PFSK-1 (cell line): ENCODE data around the gene TET2.

Experiments used
- FOXP2 ChIP-seq: optimal IDR thresholded peaks from 2 replicates; pipeline ENCODE3; 2011; ENCODE audit warnings: borderline replicate concordance, control low read depth, inconsistent platforms; ENCODE audit not compliant: insufficient read depth; ENCODE audit errors: extremely low read length, extremely low read depth
- POLR2AphosphoS5 ChIP-seq: IDR thresholded peaks from 2 replicates; pipeline ENCODE4 v1.6.1; 2012; ENCODE audit warnings: low read depth, mild to moderate bottlenecking, control low read depth, low read length, moderate library complexity
- REST ChIP-seq, 2 experiments: IDR thresholded peaks; 2 replicates each; pipeline versions ENCODE4 v1.6.1 to v1.8.0; 2011 to 2012; ENCODE audit warnings: low read depth in 2 of 2, low read length in 2 of 2, control low read depth in 1 of 2, inconsistent platforms in 1 of 2, mild to moderate bottlenecking in 1 of 2, moderate library complexity in 1 of 2; ENCODE audit not compliant: insufficient read depth in 1 of 2
- SIN3A ChIP-seq: IDR thresholded peaks from 2 replicates; pipeline ENCODE4 v1.6.1; 2012; ENCODE audit warnings: mild to moderate bottlenecking, low read length, moderate library complexity, borderline replicate concordance; ENCODE audit not compliant: insufficient read depth
- TAF1 ChIP-seq: IDR thresholded peaks from 2 replicates; pipeline ENCODE4 v1.6.1; 2012; ENCODE audit warnings: low read length, control low read depth, borderline replicate concordance; ENCODE audit not compliant: insufficient read depth

Gene TET2

GRCh38 chr4:105305019-105305836 lies 158.6 kb downstream of the TET2 start:
- TF ChIP-seq TAF1, result no peak
- TF ChIP-seq REST (IDR thresholded peaks at IDR 0.05; ENCODE audit: insufficient read depth in 1 of 2, low read depth in 2 of 2, low read length in 2 of 2), result no peak
- TF ChIP-seq POLR2AphosphoS5, result no peak
- no peak for TF ChIP-seq SIN3A
- no peak for TF ChIP-seq FOXP2

- TF ChIP-seq FOXP2 (no peak), TAF1 (no peak), REST (IDR thresholded peaks at IDR 0.05; ENCODE audit: insufficient read depth in 1 of 2, low read depth in 2 of 2, low read length in 2 of 2) (no peak), SIN3A (no peak), POLR2AphosphoS5 (no peak)
Observed at GRCh38 chr4:105306158-105306781, 159.6 kb downstream of the TET2 start.

- TF ChIP-seq POLR2AphosphoS5 (no peak), SIN3A (no peak), TAF1 (no peak), REST (IDR thresholded peaks at IDR 0.05; ENCODE audit: insufficient read depth in 1 of 2, low read depth in 2 of 2, low read length in 2 of 2) (no peak)
Observed at GRCh38 chr4:105306820-105307219, 160.1 kb downstream of the TET2 start.

- no peak for TF ChIP-seq TAF1
- TF ChIP-seq FOXP2, result no peak
- no peak for TF ChIP-seq POLR2AphosphoS5
- TF ChIP-seq REST (IDR thresholded peaks at IDR 0.05; ENCODE audit: insufficient read depth in 1 of 2, low read depth in 2 of 2, low read length in 2 of 2), result no peak
- no peak for TF ChIP-seq SIN3A
Observed at GRCh38 chr4:105318486-105318885, 171.8 kb downstream of the TET2 start.
